22Rv1 (cell line): Measurements from ENCODE around the gene SH3RF3.

Experiments
- CTCF ChIP-seq: fragments of 450-650 bp; IDR thresholded peaks from 2 replicates; pipeline ENCODE4 v1.5.1; 2017; ENCODE audit warnings: mild to moderate bottlenecking
- ZFX ChIP-seq: fragments of 450-650 bp; IDR thresholded peaks from 2 replicates; pipeline ENCODE4 v1.6.1; 2017; ENCODE audit warnings: antibody characterized with exemption, borderline replicate concordance

GRCh38 chr2:109343460-109343859, 214.5 kb downstream of the SH3RF3 start:
- TF ChIP-seq CTCF (no peak), ZFX (no peak)
